Ascending aorta (tissue), 2 donors: Measurements from ENCODE around the gene CDKL2. TPM values are rescaled to one million over a fixed set of nuclear protein-coding genes. Genes with fewer than 3 reads are reported as not detected.

Experiments
- DNase-seq, 2 donors: peaks; one replicate each; pipeline ENCODE4 v3.0.0-alpha.2; 2019; ENCODE audit warnings: low spot score in 2 of 2
- H3K27ac ChIP-seq, 2 donors: fragments of 200-600 bp; sonication (generic); one replicate each; pipeline ENCODE4 v1.5.1; 2016 to 2017; ENCODE audit warnings: mild to moderate bottlenecking in 1 of 2
- H3K27me3 ChIP-seq: fragments of 200-600 bp; sonication (generic); one replicate; pipeline ENCODE4 v1.5.1; 2017
- H3K36me3 ChIP-seq, 2 donors: fragments of 200-600 bp; sonication (generic); one replicate each; pipeline ENCODE4 v1.5.1; 2016
- H3K4me1 ChIP-seq, 2 donors: fragments of 200-600 bp; sonication (generic); one replicate each; pipeline ENCODE4 v1.5.1; 2016 to 2017; ENCODE audit warnings: mild to moderate bottlenecking in 1 of 2
- H3K4me3 ChIP-seq, 2 donors: fragments of 200-600 bp; sonication (generic); one replicate each; pipeline ENCODE4 v1.5.1; 2016 to 2017; ENCODE audit warnings: mild to moderate bottlenecking in 1 of 2
- H3K9me3 ChIP-seq, 2 donors: fragments of 200-600 bp; sonication (generic); one replicate each; pipeline ENCODE4 v1.5.1; 2016
- CTCF ChIP-seq, 3 experiments: fragments of 200-600 bp in 2 of 3; fragments of 450-650 bp in 1 of 3; sonication (generic) in 2 of 3; IDR thresholded peaks; one replicate each; pipeline ENCODE4 v1.5.1; 2016 to 2019; ENCODE audit warnings: antibody characterized with exemption in 3 of 3, mild to moderate bottlenecking in 1 of 3, moderate library complexity in 1 of 3
- intact Hi-C: fragments of 100-400 bp; cut with DNase I; formaldehyde crosslinking; loops from one replicate; pipeline ENCODE4 v1.15.1; 2023
- total RNA-seq: library from RNA; depleted of rRNA; stranded (reverse); fragments of >200 nt; gene quantifications from one replicate; pipeline ENCODE4 v1.1.0, GENCODE V29; 2016

CDKL2 gene
- total RNA-seq, 1 donor from 2014 or later = not detected

- intact Hi-C loops = no loop called here
- no peak for TF ChIP-seq CTCF (IDR thresholded peaks at IDR 0.05)
- DNase-seq = no peak
- Histone ChIP-seq H3K36me3 (peaks cover 4 to 6% of the 10 kb centered on the region in 2 donors), H3K4me1 (no peaks in the 10 kb centered on the region), H3K27me3 (no peaks in the 10 kb centered on the region), H3K9me3 (no peaks in the 10 kb centered on the region), H3K4me3 (no peak overlapping the region), H3K27ac (no peak overlapping the region)
Observed at GRCh38 chr4:75599647-75600046, 30.7 kb downstream of the CDKL2 start.

DNA sequence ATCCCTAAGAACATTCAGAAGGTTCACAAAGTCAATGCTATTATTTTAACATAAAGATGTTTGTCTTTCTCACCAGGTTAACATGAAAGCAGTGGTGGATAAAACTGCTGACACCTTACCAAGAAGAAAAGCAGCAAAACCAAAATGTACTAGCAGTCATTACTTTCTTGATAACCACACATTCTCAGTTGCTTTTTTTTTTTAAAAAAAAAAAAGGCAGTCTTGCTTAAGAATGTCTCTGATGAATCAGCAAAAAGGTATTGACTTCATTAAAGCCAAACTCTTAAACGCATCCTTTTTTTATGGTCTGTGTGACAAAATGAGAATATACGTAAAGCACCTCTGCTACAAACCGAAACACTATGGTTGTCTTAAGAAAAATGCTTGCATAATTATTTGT, 31.9 kb downstream of the CDKL2 start:
- Histone ChIP-seq H3K4me1 (no peaks in the 10 kb centered on the region), H3K36me3 (peaks cover 4 to 6% of the 10 kb centered on the region in 2 donors), H3K4me3 (no peak overlapping the region), H3K27ac (no peak overlapping the region), H3K9me3 (no peaks in the 10 kb centered on the region), H3K27me3 (no peaks in the 10 kb centered on the region)
- intact Hi-C loops = no loop called here
- TF ChIP-seq CTCF (IDR thresholded peaks at IDR 0.05) = no peak
- no peak for DNase-seq

GRCh38 chr4:75596061-75596460, 34.3 kb downstream of the CDKL2 start:
- Histone ChIP-seq H3K27ac (no peak overlapping the region), H3K9me3 (no peaks in the 10 kb centered on the region), H3K4me1 (no peaks in the 10 kb centered on the region), H3K27me3 (no peaks in the 10 kb centered on the region), H3K4me3 (no peak overlapping the region), H3K36me3 (peaks cover 4 to 6% of the 10 kb centered on the region in 2 donors)
- TF ChIP-seq CTCF (IDR thresholded peaks at IDR 0.05) = no peak
- intact Hi-C loops = no loop called here
- no peak for DNase-seq

DNA sequence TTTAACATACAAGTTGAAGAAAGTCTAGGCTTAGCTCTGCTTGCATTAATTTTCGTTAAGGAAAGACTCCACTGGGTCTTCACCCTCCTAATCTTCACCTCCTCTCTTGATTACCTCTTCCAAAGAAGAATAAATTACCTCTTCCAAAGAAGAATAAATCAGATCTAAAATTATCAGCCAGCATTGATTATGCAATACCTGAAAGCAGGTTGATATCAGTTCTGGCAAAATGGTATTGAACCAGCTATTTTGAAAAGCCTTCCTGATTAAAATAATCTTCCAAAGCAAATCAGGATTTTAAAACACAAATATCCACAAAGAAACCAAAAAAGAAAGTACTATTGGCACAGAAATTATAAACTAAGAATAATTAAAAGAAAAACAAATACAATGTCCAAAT, 36.9 kb downstream of the CDKL2 start:
- intact Hi-C loops = no loop called here
- Histone ChIP-seq H3K9me3 (no peaks in the 10 kb centered on the region), H3K27me3 (no peaks in the 10 kb centered on the region), H3K4me3 (no peak overlapping the region), H3K27ac (no peak overlapping the region), H3K36me3 (no peaks in the 10 kb centered on the region), H3K4me1 (no peaks in the 10 kb centered on the region)
- TF ChIP-seq CTCF (IDR thresholded peaks at IDR 0.05) = no peak
- DNase-seq = no peak

- no peak for TF ChIP-seq CTCF (IDR thresholded peaks at IDR 0.05)
- H3K9me3 ChIP-seq = no peaks in the 10 kb centered on the region
Observed at GRCh38 chr4:75584067-75584466, 46.3 kb downstream of the CDKL2 start.

GRCh38 chr4:75567725-75568124, 62.6 kb downstream of the CDKL2 start:
- Histone ChIP-seq H3K9me3 (no peaks in the 10 kb centered on the region), H3K36me3 (no peaks in the 10 kb centered on the region), H3K27me3 (no peaks in the 10 kb centered on the region), H3K4me1 (no peaks in the 10 kb centered on the region), H3K27ac (no peak overlapping the region), H3K4me3 (no peak overlapping the region)
- TF ChIP-seq CTCF (IDR thresholded peaks at IDR 0.05) = no peak
- no peak for DNase-seq
- intact Hi-C loops = no loop called here

More at GRCh38 chr4:75584067-75584466, 46.3 kb downstream of the CDKL2 start:
- intact Hi-C loops = no loop called here
- Histone ChIP-seq H3K36me3 (no peaks in the 10 kb centered on the region), H3K27me3 (no peaks in the 10 kb centered on the region), H3K27ac (no peak overlapping the region), H3K4me3 (no peak overlapping the region), H3K4me1 (no peaks in the 10 kb centered on the region)
- no peak for DNase-seq
